Colonic mucosa (tissue), 4 donors: Measurements from ENCODE around the gene WWC1. TPM values are rescaled to one million over a fixed set of nuclear protein-coding genes. Genes with fewer than 3 reads are reported as not detected.

Experiments used
- DNase-seq: peaks from one replicate; pipeline ENCODE4 v3.0.0-alpha.2; 2020
- H3K27ac ChIP-seq: fragments of 200-600 bp; one replicate; pipeline ENCODE4 v1.8.0; 2021
- H3K27me3 ChIP-seq: fragments of 200-600 bp; one replicate; pipeline ENCODE4 v1.8.0; 2021
- H3K36me3 ChIP-seq: fragments of 200-600 bp; one replicate; pipeline ENCODE4 v1.8.0; 2021
- H3K4me1 ChIP-seq: fragments of 200-600 bp; one replicate; pipeline ENCODE4 v1.8.0; 2021; ENCODE audit warnings: mild to moderate bottlenecking
- H3K4me3 ChIP-seq: fragments of 200-600 bp; one replicate; pipeline ENCODE4 v1.8.0; 2021
- H3K9ac ChIP-seq, 2 donors: one replicate each; pipeline ENCODE4 v1.7.0; 2013; ENCODE audit warnings: control low read depth in 2 of 2, low read depth in 2 of 2, low read length in 2 of 2
- H3K9me3 ChIP-seq: fragments of 200-600 bp; one replicate; pipeline ENCODE4 v1.8.0; 2021
- CTCF ChIP-seq: fragments of 200-600 bp; IDR thresholded peaks from one replicate; pipeline ENCODE4 v1.8.0; 2022; ENCODE audit warnings: antibody characterized with exemption, mild to moderate bottlenecking
- intact Hi-C: fragments of 100-400 bp; cut with DNase I; formaldehyde crosslinking; loops from one replicate; pipeline ENCODE4 v1.14.1; 2022
- total RNA-seq, 2 donors: library from RNA; stranded (reverse); fragmentation: NEBNext Ultra II Directional in 1 of 2; extraction: Animal tissue kit (Norgen Biotek cat#: 25700) in 1 of 2; gene quantifications; one replicate each; pipeline ENCODE4 v1.2.1, GENCODE V29; 2021
- donor health status: healthy.
- donor health status: DM: no; HTN: no; CAD: no.
- donor health status: DM: no; HTN: no; CAD: no.

Gene WWC1
- total RNA-seq, 2 donors from 2014 or later: 15.3 to 33.3 TPM

GRCh38 chr5:168287362-168287761, 4.1 kb upstream of the WWC1 start:
- Histone ChIP-seq H3K4me3 (no peak overlapping the region), H3K27ac (no peak overlapping the region), H3K36me3 (no peaks in the 10 kb centered on the region), H3K4me1 (no peaks in the 10 kb centered on the region), H3K9ac (no peak overlapping the region), H3K27me3 (no peaks in the 10 kb centered on the region), H3K9me3 (no peaks in the 10 kb centered on the region)
- intact Hi-C loops: no loop called here
- DNase-seq: no peak
- no peak for TF ChIP-seq CTCF

- Histone ChIP-seq H3K27me3 (no peaks in the 10 kb centered on the region), H3K36me3 (no peaks in the 10 kb centered on the region), H3K9me3 (no peaks in the 10 kb centered on the region), H3K27ac (peak overlapping the region; percentile 63), H3K4me3 (peak overlapping the region; percentile 28), H3K4me1 (no peaks in the 10 kb centered on the region), H3K9ac (peak overlapping the region in 1 of 2 donors; percentile 13)
- TF ChIP-seq CTCF: no peak
- intact Hi-C loops: no loop called here
- peak; percentile 88 for DNase-seq
These were observed 2.8 kb upstream of the WWC1 start for GRCh38 chr5:168288349-168289245.

GRCh38 chr5:168290902-168291341, 523 bp upstream of the WWC1 start:
- H3K9me3 ChIP-seq: no peaks in the 10 kb centered on the region
- no peak for DNase-seq
- peak overlapping the region in 1 of 2 donors; percentile 57 for H3K9ac ChIP-seq
- TF ChIP-seq CTCF: no peak
- no peaks in the 10 kb centered on the region for H3K4me1 ChIP-seq
- no peaks in the 10 kb centered on the region for H3K27me3 ChIP-seq
- intact Hi-C loops: no loop called here
- H3K4me3 ChIP-seq: peak overlapping the region; percentile 69
- peak overlapping the region; percentile 27 for H3K27ac ChIP-seq
- no peaks in the 10 kb centered on the region for H3K36me3 ChIP-seq

- peak; percentile 36 for DNase-seq
- no peak overlapping the region for H3K27ac ChIP-seq
- H3K27me3 ChIP-seq: no peaks in the 10 kb centered on the region
- intact Hi-C loops: no loop called here
- peak overlapping the region; percentile 69 for H3K4me3 ChIP-seq
- H3K36me3 ChIP-seq: no peaks in the 10 kb centered on the region
- no peaks in the 10 kb centered on the region for H3K9me3 ChIP-seq
- H3K9ac ChIP-seq: peak overlapping the region; percentile 43 to 58
- TF ChIP-seq CTCF: no peak
- H3K4me1 ChIP-seq: no peaks in the 10 kb centered on the region
These were observed 730 bp downstream of the WWC1 start for GRCh38 chr5:168291964-168292785.
